ENCODE results near the gene SSH2. TPM values are rescaled to one million over a fixed set of nuclear protein-coding genes. Genes with fewer than 3 reads are reported as not detected.
A peak's percentile ranks its signal among the peaks of the same experiment; 100 is the strongest.

Gene SSH2
- total RNA-seq, 5 donors from 2014 or later (not counting 1 experiment from before 2014, with no cell fraction given) = 76.2 to 115 (median 82.7) TPM

GRCh38 chr17:29630630-29631193 is 299.3 kb downstream of the SSH2 start:
- Mint-ChIP-seq H3K27ac (peak overlapping the region in 1 of 2 donors; percentile 59), H3K4me3 (no peak overlapping the region), H3K36me3 (peaks cover 25% of the 10 kb centered on the region), H3K27me3 (no peaks in the 10 kb centered on the region), H3K4me1 (peaks cover 19 to 28% (median 28%) of the 10 kb centered on the region in 3 donors), H3K9me3 (no peaks in the 10 kb centered on the region)
- no peak for DNase-seq
- no peak overlapping the region for H3K4me3 ChIP-seq (ENCODE audit: control insufficient read depth in 1 of 2, extremely low read depth in 1 of 2, low read length in 1 of 2)
- H3K36me3 ChIP-seq (ENCODE audit: control insufficient read depth in 2 of 2, extremely low read depth in 1 of 2, insufficient read depth in 1 of 2, low read length in 1 of 2) = peaks cover 20 to 65% of the 10 kb centered on the region in 2 donors
- no peaks in the 10 kb centered on the region for H3K9me3 ChIP-seq
- ChIA-PET CTCF (no interaction called here), POLR2A (no interaction called here)
- no peaks in the 10 kb centered on the region for H3K27me3 ChIP-seq (replicated peaks in 1 of 2; ENCODE audit: control insufficient read depth in 2 of 2, extremely low read depth in 1 of 2, insufficient read depth in 2 of 2, low read length in 1 of 2)
- peaks cover 0 to 5% of the 10 kb centered on the region in 2 experiments for H3K4me1 ChIP-seq (ENCODE audit: control insufficient read depth in 1 of 2, extremely low read depth in 1 of 2, insufficient read depth in 2 of 2, low read length in 2 of 2)
- no peak for ATAC-seq (replicated peaks in 1 of 4)
- H3K27ac ChIP-seq (ENCODE audit: low read length) = no peak overlapping the region
- WGBS (ENCODE audit: insufficient coverage) = 100% methylated on average over 4 of the region's 6 CpGs

DNA sequence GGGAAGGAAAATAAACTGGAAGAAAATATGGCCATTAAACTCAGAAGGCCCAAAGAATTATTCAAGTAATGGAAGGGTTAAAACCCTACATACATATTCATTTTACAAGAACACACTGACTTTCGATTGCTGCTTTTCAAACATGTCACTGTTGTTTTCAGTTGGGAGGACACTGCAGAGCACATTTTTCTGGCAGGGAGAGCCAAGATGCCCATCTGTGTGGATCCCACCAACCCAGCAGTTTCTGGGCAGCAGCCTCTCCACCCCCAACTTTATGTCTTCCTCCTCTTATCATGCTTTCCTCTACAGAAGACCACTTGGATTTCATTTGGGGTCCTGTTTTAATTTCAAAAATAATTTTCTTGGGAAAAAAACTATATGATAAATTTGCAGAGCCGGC is 300.2 kb downstream of the SSH2 start:
- WGBS (ENCODE audit: insufficient coverage) = 90% methylated on average over 2 of the region's 2 CpGs
- H3K27ac ChIP-seq (ENCODE audit: low read length) = no peak overlapping the region
- no peaks in the 10 kb centered on the region for H3K9me3 Mint-ChIP-seq
- ATAC-seq (replicated peaks in 1 of 4) (no peak), DNase-seq (no peak)
- peaks cover 0 to 5% of the 10 kb centered on the region in 2 experiments for H3K4me1 ChIP-seq (ENCODE audit: control insufficient read depth in 1 of 2, extremely low read depth in 1 of 2, insufficient read depth in 2 of 2, low read length in 2 of 2)
- H3K4me3 ChIP-seq (ENCODE audit: control insufficient read depth in 1 of 2, extremely low read depth in 1 of 2, low read length in 1 of 2) = no peak overlapping the region
- peaks cover 20 to 59% of the 10 kb centered on the region in 2 donors for H3K36me3 ChIP-seq (ENCODE audit: control insufficient read depth in 2 of 2, extremely low read depth in 1 of 2, insufficient read depth in 1 of 2, low read length in 1 of 2)
- peaks cover 28 to 35% (median 31%) of the 10 kb centered on the region in 3 donors for H3K4me1 Mint-ChIP-seq
- no peaks in the 10 kb centered on the region for H3K9me3 ChIP-seq
- no peaks in the 10 kb centered on the region for H3K27me3 Mint-ChIP-seq
- H3K4me3 Mint-ChIP-seq = no peak overlapping the region
- ChIA-PET POLR2A (interaction anchor here in 1 of 2 donors (0.6 kb wide), 1 partner anchor 818 kb away, joined by 3 read pairs; no protein-coding TSS in a partner anchor), CTCF (no interaction called here)
- H3K27me3 ChIP-seq (replicated peaks in 1 of 2; ENCODE audit: control insufficient read depth in 2 of 2, extremely low read depth in 1 of 2, insufficient read depth in 2 of 2, low read length in 1 of 2) = no peaks in the 10 kb centered on the region
- peak overlapping the region; percentile 43 to 77 for H3K27ac Mint-ChIP-seq
- H3K36me3 Mint-ChIP-seq = peaks cover 22% of the 10 kb centered on the region

DNA sequence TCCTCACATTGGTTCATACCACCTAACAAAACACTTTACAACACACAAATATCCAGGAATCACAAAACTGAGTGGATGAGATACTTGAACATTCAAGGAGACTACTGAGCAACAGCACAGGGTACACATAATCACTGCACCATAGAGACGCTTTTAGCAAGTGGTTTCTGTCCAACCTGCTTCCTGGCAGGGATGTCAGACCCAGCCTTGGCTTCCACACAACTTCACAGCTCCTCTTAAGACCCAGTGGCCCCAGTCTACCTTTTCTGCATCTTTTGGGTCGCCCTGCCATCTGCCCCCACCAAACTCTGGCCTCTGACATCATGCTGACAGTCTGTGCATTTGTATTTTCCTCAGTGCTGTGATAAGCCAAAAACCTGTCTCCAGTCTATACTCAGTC is 301.4 kb downstream of the SSH2 start:
- ATAC-seq (replicated peaks in 1 of 4) (no peak), DNase-seq (no peak)
- H3K4me1 Mint-ChIP-seq = peaks cover 34 to 40% (median 36%) of the 10 kb centered on the region in 3 donors
- H3K9me3 Mint-ChIP-seq = no peaks in the 10 kb centered on the region
- H3K4me3 Mint-ChIP-seq = no peak overlapping the region
- 67% methylated on average over 1 of the region's 2 CpGs for WGBS (ENCODE audit: insufficient coverage)
- no peaks in the 10 kb centered on the region for H3K27me3 Mint-ChIP-seq
- Histone ChIP-seq H3K4me3 (ENCODE audit: control insufficient read depth in 1 of 2, extremely low read depth in 1 of 2, low read length in 1 of 2) (no peak overlapping the region), H3K36me3 (ENCODE audit: control insufficient read depth in 2 of 2, extremely low read depth in 1 of 2, insufficient read depth in 1 of 2, low read length in 1 of 2) (peaks cover 16 to 58% of the 10 kb centered on the region in 2 donors), H3K9me3 (no peaks in the 10 kb centered on the region), H3K4me1 (ENCODE audit: control insufficient read depth in 1 of 2, extremely low read depth in 1 of 2, insufficient read depth in 2 of 2, low read length in 2 of 2) (peaks cover 0 to 7% of the 10 kb centered on the region in 2 experiments), H3K27ac (ENCODE audit: low read length) (no peak overlapping the region), H3K27me3 (replicated peaks in 1 of 2; ENCODE audit: control insufficient read depth in 2 of 2, extremely low read depth in 1 of 2, insufficient read depth in 2 of 2, low read length in 1 of 2) (no peaks in the 10 kb centered on the region)
- peaks cover 19% of the 10 kb centered on the region for H3K36me3 Mint-ChIP-seq
- CTCF ChIA-PET = no interaction called here
- peak overlapping the region; percentile 25 to 68 for H3K27ac Mint-ChIP-seq
- POLR2A ChIA-PET = no interaction called here

DNA sequence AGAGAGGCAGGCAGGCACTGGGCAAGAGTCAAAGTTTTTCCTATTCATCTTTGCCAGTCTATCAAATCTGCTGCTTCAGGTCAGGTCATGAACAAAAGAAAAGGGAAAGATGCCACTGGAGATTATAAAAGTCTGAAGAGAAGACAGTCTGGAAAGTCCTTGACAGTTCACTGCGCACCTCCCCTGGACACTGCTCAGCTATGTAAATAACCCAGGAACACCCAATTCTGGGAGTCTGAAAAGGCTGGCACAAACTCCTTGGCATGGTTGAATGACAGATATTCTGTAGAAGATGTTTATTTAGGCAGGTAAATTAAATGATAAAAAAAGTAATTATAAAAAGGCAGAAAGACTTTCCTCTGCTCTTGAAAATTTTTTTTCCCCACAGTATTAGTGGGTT is 302.1 kb downstream of the SSH2 start:
- Mint-ChIP-seq H3K36me3 (peaks cover 19% of the 10 kb centered on the region), H3K9me3 (no peaks in the 10 kb centered on the region), H3K4me3 (no peak overlapping the region), H3K27me3 (no peaks in the 10 kb centered on the region), H3K27ac (peak overlapping the region; percentile 40 to 73), H3K4me1 (peaks cover 41 to 47% (median 43%) of the 10 kb centered on the region in 3 donors)
- no CpG with 5 or more reads among the region's 1 CpG for WGBS (ENCODE audit: insufficient coverage)
- Histone ChIP-seq H3K4me1 (ENCODE audit: control insufficient read depth in 1 of 2, extremely low read depth in 1 of 2, insufficient read depth in 2 of 2, low read length in 2 of 2) (peaks cover 0 to 14% of the 10 kb centered on the region in 2 experiments), H3K9me3 (no peaks in the 10 kb centered on the region), H3K27ac (ENCODE audit: low read length) (no peak overlapping the region), H3K27me3 (replicated peaks in 1 of 2; ENCODE audit: control insufficient read depth in 2 of 2, extremely low read depth in 1 of 2, insufficient read depth in 2 of 2, low read length in 1 of 2) (no peaks in the 10 kb centered on the region), H3K4me3 (ENCODE audit: control insufficient read depth in 1 of 2, extremely low read depth in 1 of 2, low read length in 1 of 2) (no peak overlapping the region), H3K36me3 (ENCODE audit: control insufficient read depth in 2 of 2, extremely low read depth in 1 of 2, insufficient read depth in 1 of 2, low read length in 1 of 2) (peaks cover 16 to 51% of the 10 kb centered on the region in 2 donors)
- POLR2A ChIA-PET = no interaction called here
- no peak for DNase-seq
- CTCF ChIA-PET = no interaction called here
- ATAC-seq (replicated peaks in 1 of 4) = no peak

DNA sequence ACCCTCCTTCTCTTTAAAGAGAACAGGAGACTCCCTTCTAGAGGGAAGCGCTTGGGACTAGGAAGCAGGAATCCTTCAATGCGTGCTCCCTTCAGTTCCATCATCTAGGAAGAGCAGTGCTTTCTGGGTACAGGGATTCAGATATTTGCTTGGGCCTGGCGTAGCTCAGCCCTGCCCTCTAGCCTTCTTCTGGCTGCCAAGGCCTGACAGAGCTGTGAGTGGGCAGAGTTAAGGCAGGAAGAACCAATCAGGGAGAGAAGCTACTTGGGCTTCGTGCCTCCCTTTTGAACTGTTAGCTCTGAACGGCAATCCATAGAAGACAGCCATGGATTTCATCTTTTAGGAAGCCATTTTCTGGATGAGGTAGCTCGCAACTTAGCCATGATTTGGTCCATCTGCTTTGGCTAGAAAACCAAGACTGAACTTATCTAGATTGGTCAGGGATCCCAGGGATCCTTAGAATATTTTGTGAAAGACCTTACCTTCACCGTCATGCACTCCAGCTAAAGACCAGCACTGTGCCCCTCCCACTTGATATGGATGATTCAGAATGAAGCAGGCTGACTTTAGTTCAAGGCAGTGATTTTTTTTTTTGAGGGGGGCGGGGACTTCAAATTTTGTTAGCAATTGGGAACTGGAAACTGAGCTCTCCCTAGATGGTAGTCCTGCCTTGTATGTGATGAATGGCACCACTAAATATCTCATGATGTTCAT is 304.8 kb downstream of the SSH2 start:
- peaks cover 38 to 54% (median 54%) of the 10 kb centered on the region in 3 donors for H3K4me1 Mint-ChIP-seq
- H3K9me3 Mint-ChIP-seq = no peaks in the 10 kb centered on the region
- POLR2A ChIA-PET = interaction anchor here in 1 of 2 donors (0.5 kb wide), 1 partner anchor 120 kb away, joined by 3 read pairs; no protein-coding TSS in a partner anchor
- Histone ChIP-seq H3K27me3 (replicated peaks in 1 of 2; ENCODE audit: control insufficient read depth in 2 of 2, extremely low read depth in 1 of 2, insufficient read depth in 2 of 2, low read length in 1 of 2) (no peaks in the 10 kb centered on the region), H3K27ac (ENCODE audit: low read length) (no peak overlapping the region), H3K9me3 (no peaks in the 10 kb centered on the region), H3K4me1 (ENCODE audit: control insufficient read depth in 1 of 2, extremely low read depth in 1 of 2, insufficient read depth in 2 of 2, low read length in 2 of 2) (peaks cover 2 to 22% of the 10 kb centered on the region in 2 experiments), H3K4me3 (ENCODE audit: control insufficient read depth in 1 of 2, extremely low read depth in 1 of 2, low read length in 1 of 2) (no peak overlapping the region), H3K36me3 (ENCODE audit: control insufficient read depth in 2 of 2, extremely low read depth in 1 of 2, insufficient read depth in 1 of 2, low read length in 1 of 2) (peaks cover 0 to 23% of the 10 kb centered on the region in 2 donors)
- H3K27ac Mint-ChIP-seq = peak overlapping the region; percentile 36 to 61
- CTCF ChIA-PET = interaction anchor here in 1 of 2 donors (0.6 to 1.5 kb wide), 5 partner anchors 9 to 154 kb away, joined by 3 to 7 read pairs (median 4); no protein-coding TSS in a partner anchor
- H3K27me3 Mint-ChIP-seq = no peaks in the 10 kb centered on the region
- 92% methylated on average over 5 of the region's 8 CpGs for WGBS (ENCODE audit: insufficient coverage)
- peaks cover 4% of the 10 kb centered on the region for H3K36me3 Mint-ChIP-seq
- ATAC-seq (replicated peaks in 1 of 4) (no peak), DNase-seq (no peak)
- no peak overlapping the region for H3K4me3 Mint-ChIP-seq

DNA sequence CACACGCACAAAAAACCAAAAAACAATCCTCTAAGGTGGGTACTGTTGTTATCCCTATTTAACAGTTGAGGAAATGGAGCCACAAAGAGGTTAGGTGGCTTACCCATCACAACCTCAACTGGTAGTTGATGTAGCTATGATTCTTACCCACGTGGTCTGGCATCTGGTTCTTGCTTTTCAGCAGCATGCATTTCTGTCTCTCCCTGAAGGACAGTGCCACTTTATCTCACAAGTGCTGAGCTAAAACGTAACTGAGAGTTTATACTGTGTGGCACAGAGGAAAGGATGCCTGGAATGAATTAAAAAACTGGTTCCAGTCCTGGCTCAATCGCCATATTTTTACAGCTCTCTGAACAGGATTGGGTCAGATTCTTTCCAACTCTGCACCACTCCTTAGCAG is 305.4 kb downstream of the SSH2 start:
- Histone ChIP-seq H3K27ac (ENCODE audit: low read length) (no peak overlapping the region), H3K4me3 (ENCODE audit: control insufficient read depth in 1 of 2, extremely low read depth in 1 of 2, low read length in 1 of 2) (no peak overlapping the region), H3K27me3 (replicated peaks in 1 of 2; ENCODE audit: control insufficient read depth in 2 of 2, extremely low read depth in 1 of 2, insufficient read depth in 2 of 2, low read length in 1 of 2) (no peaks in the 10 kb centered on the region), H3K36me3 (ENCODE audit: control insufficient read depth in 2 of 2, extremely low read depth in 1 of 2, insufficient read depth in 1 of 2, low read length in 1 of 2) (peaks cover 0 to 17% of the 10 kb centered on the region in 2 donors), H3K9me3 (no peaks in the 10 kb centered on the region), H3K4me1 (ENCODE audit: control insufficient read depth in 1 of 2, extremely low read depth in 1 of 2, insufficient read depth in 2 of 2, low read length in 2 of 2) (peaks cover 2 to 22% of the 10 kb centered on the region in 2 experiments)
- 60% methylated on average over 1 of the region's 4 CpGs for WGBS (ENCODE audit: insufficient coverage)
- Mint-ChIP-seq H3K9me3 (no peaks in the 10 kb centered on the region), H3K27me3 (no peaks in the 10 kb centered on the region), H3K4me3 (no peak overlapping the region), H3K27ac (peak overlapping the region; percentile 58 to 61), H3K36me3 (peaks cover 4% of the 10 kb centered on the region), H3K4me1 (peaks cover 38 to 54% (median 50%) of the 10 kb centered on the region in 3 donors)
- ChIA-PET POLR2A (interaction anchor here in 1 of 2 donors (0.5 kb wide), 1 partner anchor 121 kb away, joined by 3 read pairs; no protein-coding TSS in a partner anchor), CTCF (interaction anchor here (0.5 to 1.5 kb wide), 5 partner anchors 8 to 155 kb away, joined by 3 to 7 read pairs (median 4); no protein-coding TSS in a partner anchor)
- DNase-seq (no peak), ATAC-seq (replicated peaks in 1 of 4) (no peak)
